HG02870 (cell line): ENCODE measurements around the gene CDH4.

Source experiments
- ATAC-seq: cut with Tn5 transposase; IDR thresholded peaks from one replicate; pipeline ENCODE4 v1.9.1; 2021; ENCODE audit warnings: mild to moderate bottlenecking, moderate library complexity; ENCODE audit not compliant: unreplicated experiment

The CDH4 gene

GRCh38 chr20:61671559-61671958 is 419.5 kb downstream of the CDH4 start:
- ATAC-seq: no peak

GRCh38 chr20:61673152-61673847 is 421.2 kb downstream of the CDH4 start:
- no peak for ATAC-seq

GRCh38 chr20:61674121-61674520 is 422.1 kb downstream of the CDH4 start:
- ATAC-seq: no peak

GRCh38 chr20:61674688-61675087 is 422.6 kb downstream of the CDH4 start:
- ATAC-seq: no peak

GRCh38 chr20:61677928-61678327 is 425.9 kb downstream of the CDH4 start:
- ATAC-seq: no peak

GRCh38 chr20:61678437-61678836 is 426.4 kb downstream of the CDH4 start:
- ATAC-seq: no peak

GRCh38 chr20:61679473-61679872 is 427.4 kb downstream of the CDH4 start:
- ATAC-seq: no peak

GRCh38 chr20:61680096-61680495 is 428.0 kb downstream of the CDH4 start:
- no peak for ATAC-seq

- no peak for ATAC-seq
Measured at GRCh38 chr20:61682114-61682995, 430.3 kb downstream of the CDH4 start.

GRCh38 chr20:61682996-61683681 is 431.1 kb downstream of the CDH4 start:
- ATAC-seq: no peak

GRCh38 chr20:61683721-61684120 is 431.7 kb downstream of the CDH4 start:
- ATAC-seq: no peak

GRCh38 chr20:61684136-61684535 is 432.1 kb downstream of the CDH4 start:
- no peak for ATAC-seq

- ATAC-seq: no peak
Measured at GRCh38 chr20:61684583-61685235, 432.6 kb downstream of the CDH4 start.

- ATAC-seq: no peak
Measured at GRCh38 chr20:61685462-61685861, 433.4 kb downstream of the CDH4 start.

GRCh38 chr20:61686051-61686936 is 434.2 kb downstream of the CDH4 start:
- ATAC-seq: no peak

GRCh38 chr20:61688411-61688810 is 436.4 kb downstream of the CDH4 start:
- no peak for ATAC-seq

GRCh38 chr20:61690150-61690549 is 438.1 kb downstream of the CDH4 start:
- no peak for ATAC-seq

- no peak for ATAC-seq
Measured at GRCh38 chr20:61690993-61691838, 439.2 kb downstream of the CDH4 start.

- no peak for ATAC-seq
Measured at GRCh38 chr20:61691978-61692377, 439.9 kb downstream of the CDH4 start.
